Measurements from ENCODE around the gene HTT.

DNA sequence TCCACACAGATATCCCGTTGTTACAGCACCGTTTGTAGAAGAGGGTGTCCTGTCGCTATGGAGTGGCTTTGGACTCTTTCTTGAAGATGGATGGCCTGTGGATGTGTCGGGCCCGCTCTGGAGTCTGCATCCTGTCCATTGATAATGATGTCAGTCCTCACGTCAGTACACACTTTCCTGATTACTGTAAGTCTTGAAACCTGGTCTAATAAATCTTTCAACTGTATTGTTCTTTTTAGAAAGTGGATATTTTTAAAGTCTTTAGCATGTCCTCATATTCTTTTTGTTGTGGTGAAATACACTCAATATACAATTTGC, 189.4 kb downstream of the HTT start:
- TF ChIP-seq, protein P1, sequence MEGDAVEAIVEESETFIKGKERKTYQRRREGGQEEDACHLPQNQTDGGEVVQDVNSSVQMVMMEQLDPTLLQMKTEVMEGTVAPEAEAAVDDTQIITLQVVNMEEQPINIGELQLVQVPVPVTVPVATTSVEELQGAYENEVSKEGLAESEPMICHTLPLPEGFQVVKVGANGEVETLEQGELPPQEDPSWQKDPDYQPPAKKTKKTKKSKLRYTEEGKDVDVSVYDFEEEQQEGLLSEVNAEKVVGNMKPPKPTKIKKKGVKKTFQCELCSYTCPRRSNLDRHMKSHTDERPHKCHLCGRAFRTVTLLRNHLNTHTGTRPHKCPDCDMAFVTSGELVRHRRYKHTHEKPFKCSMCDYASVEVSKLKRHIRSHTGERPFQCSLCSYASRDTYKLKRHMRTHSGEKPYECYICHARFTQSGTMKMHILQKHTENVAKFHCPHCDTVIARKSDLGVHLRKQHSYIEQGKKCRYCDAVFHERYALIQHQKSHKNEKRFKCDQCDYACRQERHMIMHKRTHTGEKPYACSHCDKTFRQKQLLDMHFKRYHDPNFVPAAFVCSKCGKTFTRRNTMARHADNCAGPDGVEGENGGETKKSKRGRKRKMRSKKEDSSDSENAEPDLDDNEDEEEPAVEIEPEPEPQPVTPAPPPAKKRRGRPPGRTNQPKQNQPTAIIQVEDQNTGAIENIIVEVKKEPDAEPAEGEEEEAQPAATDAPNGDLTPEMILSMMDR (IDR thresholded peaks at IDR 0.05): no peak
- TF ChIP-seq POLR2A (IDR thresholded peaks at IDR 0.05): no peak
